Breast epithelium (tissue), 3 donors: ENCODE results near the gene PCDHA1.

Experiments
- POLR2A ChIP-seq: fragments of 450-650 bp; IDR thresholded peaks from one replicate; pipeline ENCODE4 v1.6.1; 2016; ENCODE audit warnings: antibody characterized with exemption, mild to moderate bottlenecking, moderate library complexity
- TF ChIP-seq, protein P1 (sequence below), 3 donors: fragments of 450-650 bp; IDR thresholded peaks; one replicate each; pipeline ENCODE4 v1.5.1; 2016 to 2017; ENCODE audit warnings: antibody characterized with exemption in 3 of 3, mild to moderate bottlenecking in 3 of 3, moderate library complexity in 3 of 3

GRCh38 chr5:141040093-141040770 lies 254.3 kb downstream of the PCDHA1 start:
- TF ChIP-seq, protein P1, sequence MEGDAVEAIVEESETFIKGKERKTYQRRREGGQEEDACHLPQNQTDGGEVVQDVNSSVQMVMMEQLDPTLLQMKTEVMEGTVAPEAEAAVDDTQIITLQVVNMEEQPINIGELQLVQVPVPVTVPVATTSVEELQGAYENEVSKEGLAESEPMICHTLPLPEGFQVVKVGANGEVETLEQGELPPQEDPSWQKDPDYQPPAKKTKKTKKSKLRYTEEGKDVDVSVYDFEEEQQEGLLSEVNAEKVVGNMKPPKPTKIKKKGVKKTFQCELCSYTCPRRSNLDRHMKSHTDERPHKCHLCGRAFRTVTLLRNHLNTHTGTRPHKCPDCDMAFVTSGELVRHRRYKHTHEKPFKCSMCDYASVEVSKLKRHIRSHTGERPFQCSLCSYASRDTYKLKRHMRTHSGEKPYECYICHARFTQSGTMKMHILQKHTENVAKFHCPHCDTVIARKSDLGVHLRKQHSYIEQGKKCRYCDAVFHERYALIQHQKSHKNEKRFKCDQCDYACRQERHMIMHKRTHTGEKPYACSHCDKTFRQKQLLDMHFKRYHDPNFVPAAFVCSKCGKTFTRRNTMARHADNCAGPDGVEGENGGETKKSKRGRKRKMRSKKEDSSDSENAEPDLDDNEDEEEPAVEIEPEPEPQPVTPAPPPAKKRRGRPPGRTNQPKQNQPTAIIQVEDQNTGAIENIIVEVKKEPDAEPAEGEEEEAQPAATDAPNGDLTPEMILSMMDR (IDR thresholded peaks at IDR 0.05): peak in 2 of 3 donors; percentile 60
- no peak for TF ChIP-seq POLR2A
